GM13976 (cell line): ENCODE results near the gene KDM8.
A peak's percentile ranks its signal among the peaks of the same experiment; 100 is the strongest.
"Not testable (repeated sequence)": the region's sequence is repeated elsewhere in the genome, so short reads cannot be mapped to it uniquely, and the experiment has no call there.

Experiments
- DNase-seq: peaks from one replicate; pipeline ENCODE4 v3.0.0; 2012; ENCODE audit warnings: low spot score
- in situ Hi-C: fragments of 300-500 bp; cut with MboI; formaldehyde crosslinking; loops from one replicate; pipeline ENCODE4 v1.12.0; 2022; ENCODE audit warnings: low sequenced_read_pairs, mixed read lengths, inconsistent platforms; ENCODE audit not compliant: unreplicated experiment
- TF ChIP-seq, protein P1 (sequence below): IDR thresholded peaks from 2 replicates; pipeline ENCODE4 v1.5.1; 2012; ENCODE audit warnings: borderline replicate concordance, mild to moderate bottlenecking; ENCODE audit not compliant: insufficient read depth; ENCODE audit errors: extremely low read depth, missing control alignments, control extremely low read depth

The KDM8 gene

DNA sequence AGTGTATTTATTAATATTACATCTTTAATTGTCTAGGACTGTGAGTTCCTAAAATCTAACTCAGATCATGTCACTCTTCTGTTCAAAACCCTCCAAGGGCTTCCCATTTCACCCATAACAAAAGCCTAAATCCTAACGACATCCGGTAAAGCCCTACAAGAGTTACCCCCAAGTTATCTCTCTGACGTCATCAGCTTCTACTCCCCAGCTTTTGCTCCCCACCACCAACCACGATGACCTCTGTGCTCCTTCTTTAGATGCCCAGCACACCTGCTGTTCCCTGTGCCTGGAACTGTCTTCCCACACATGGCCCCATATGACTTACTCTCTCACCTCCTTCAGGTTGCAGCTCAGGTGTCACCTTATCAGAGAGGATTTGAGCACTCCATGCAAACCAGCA, 6.3 kb upstream of the KDM8 start:
- TF ChIP-seq, protein P1, sequence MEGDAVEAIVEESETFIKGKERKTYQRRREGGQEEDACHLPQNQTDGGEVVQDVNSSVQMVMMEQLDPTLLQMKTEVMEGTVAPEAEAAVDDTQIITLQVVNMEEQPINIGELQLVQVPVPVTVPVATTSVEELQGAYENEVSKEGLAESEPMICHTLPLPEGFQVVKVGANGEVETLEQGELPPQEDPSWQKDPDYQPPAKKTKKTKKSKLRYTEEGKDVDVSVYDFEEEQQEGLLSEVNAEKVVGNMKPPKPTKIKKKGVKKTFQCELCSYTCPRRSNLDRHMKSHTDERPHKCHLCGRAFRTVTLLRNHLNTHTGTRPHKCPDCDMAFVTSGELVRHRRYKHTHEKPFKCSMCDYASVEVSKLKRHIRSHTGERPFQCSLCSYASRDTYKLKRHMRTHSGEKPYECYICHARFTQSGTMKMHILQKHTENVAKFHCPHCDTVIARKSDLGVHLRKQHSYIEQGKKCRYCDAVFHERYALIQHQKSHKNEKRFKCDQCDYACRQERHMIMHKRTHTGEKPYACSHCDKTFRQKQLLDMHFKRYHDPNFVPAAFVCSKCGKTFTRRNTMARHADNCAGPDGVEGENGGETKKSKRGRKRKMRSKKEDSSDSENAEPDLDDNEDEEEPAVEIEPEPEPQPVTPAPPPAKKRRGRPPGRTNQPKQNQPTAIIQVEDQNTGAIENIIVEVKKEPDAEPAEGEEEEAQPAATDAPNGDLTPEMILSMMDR, result no peak
- DNase-seq, result no peak
- in situ Hi-C loops, result no loop called here

DNA sequence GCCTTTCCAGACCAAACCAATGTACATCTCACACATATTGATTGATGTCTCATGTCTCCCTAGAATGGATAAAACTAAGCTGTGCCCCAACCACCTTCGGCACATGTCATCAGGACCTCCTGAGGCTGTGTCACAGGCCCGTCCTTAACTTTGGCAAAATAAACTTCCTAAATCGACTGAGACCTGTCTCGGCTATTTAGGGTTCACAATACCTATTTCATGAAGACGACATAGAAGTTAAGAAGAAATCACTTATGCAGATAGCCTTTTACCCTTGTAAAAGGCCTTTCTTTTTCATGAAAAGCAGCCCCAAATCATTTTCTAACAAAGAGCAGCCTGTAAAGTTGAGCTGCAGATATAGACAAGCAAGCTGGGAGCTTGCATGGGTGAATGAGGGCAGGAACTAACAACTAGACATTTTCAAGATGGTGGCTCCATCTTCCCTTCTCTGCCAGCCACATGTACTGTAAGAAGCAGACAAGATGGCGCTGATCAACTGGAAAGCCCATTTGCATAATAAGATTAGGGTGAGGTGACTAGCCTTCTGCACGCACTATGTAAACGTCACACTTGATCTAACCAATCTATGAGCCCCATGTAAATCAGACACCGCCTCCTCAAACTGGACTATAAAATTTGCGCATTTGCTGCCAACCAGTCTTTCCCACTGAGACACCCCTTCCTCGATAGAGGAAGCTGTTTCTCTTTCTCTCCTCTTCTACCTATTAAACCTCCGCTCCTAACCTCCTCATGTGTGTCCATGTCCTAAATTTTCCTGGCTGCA, 4.7 kb upstream of the KDM8 start:
- TF ChIP-seq, protein P1, result no peak
- in situ Hi-C loops, result no loop called here
- DNase-seq, result no peak

DNA sequence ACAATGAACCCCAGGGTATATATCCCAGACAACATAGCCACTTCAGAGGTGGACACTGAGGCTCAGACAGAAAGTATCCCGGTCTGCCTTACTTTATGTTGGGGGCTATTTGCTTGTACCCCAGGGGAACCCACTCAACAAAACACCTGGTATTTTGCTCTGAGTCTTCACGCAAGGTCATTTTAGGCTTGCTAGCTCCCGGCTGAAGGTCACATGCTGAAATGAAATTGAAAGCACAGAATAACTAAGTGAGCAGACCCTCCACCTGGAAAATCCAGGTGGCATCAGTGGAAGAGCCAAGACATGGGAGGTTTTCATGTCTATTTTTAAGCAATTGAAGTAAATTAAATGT, 4.1 kb upstream of the KDM8 start:
- in situ Hi-C loops, result no loop called here
- TF ChIP-seq, protein P1, result no peak
- no peak for DNase-seq

DNA sequence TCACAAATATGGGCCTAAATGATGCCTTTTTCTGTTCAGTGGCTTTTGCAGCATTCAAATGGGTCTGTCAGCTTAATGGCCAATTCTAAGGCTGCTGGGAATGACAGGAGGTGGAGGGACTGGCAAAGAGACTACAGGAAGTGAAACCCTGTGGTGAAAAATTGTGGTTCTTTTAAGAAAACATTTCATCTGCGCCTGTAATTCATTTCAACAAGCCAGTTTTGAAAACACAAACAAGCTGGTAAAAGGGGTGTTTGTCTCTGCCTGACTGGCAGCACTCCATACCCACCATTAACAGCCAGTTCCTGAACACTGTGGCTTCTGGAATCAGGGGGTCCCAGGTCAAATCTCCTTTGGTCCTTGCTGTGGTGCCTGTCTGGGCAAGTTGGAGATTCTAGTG, 3.6 kb upstream of the KDM8 start:
- in situ Hi-C loops, result no loop called here
- no peak for DNase-seq
- TF ChIP-seq, protein P1, result no peak

DNA sequence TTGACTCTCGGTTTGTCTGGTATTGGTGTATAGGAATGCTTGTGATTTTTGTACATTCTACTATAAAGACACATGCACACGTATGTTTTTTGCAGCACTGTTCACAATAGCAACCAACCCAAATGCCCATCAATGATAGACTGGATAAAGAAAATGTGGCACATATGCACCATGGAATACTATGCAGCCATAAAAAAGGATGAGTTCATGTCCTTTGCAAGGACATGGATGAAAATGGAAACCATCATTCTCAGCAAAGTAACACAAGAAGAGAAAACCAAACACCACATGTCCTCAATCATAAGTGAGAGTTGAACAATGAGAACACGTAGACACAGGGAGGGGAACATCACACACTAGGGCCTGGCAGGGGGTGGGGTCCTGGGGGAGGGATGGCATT, 2.4 kb upstream of the KDM8 start:
- DNase-seq, in situ Hi-C loops: not testable (repeated sequence)

DNA sequence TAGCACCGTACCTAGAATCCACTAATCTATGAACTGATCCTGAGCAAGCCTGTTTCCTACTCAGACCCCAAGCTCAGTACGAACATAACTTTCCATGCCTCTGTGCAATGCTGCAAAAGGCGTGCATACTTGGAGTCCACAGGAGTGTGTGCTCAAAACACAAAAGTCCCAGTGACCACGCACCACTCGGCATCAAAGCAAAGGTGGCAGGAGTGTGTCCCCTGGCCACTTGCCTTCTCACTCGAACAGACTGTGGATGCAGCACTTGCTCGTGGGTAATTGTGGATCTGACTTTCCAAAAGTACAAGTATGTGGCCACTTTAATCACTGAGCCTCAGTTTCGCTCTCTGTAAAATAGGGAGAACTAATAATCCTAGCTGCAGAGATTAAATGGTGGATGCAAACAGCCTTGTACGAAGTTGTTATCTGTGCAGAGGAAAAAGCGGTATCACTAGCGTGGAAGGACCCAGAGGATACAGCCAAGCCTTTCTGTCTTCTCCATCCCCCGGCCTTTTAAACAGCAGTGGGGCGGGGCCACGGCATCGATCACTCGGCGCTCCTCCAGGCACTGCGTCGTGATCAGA, 311 bp upstream of the KDM8 start:
- in situ Hi-C loops, result no loop called here
- TF ChIP-seq, protein P1, result no peak
- peak; percentile 82 for DNase-seq

DNA sequence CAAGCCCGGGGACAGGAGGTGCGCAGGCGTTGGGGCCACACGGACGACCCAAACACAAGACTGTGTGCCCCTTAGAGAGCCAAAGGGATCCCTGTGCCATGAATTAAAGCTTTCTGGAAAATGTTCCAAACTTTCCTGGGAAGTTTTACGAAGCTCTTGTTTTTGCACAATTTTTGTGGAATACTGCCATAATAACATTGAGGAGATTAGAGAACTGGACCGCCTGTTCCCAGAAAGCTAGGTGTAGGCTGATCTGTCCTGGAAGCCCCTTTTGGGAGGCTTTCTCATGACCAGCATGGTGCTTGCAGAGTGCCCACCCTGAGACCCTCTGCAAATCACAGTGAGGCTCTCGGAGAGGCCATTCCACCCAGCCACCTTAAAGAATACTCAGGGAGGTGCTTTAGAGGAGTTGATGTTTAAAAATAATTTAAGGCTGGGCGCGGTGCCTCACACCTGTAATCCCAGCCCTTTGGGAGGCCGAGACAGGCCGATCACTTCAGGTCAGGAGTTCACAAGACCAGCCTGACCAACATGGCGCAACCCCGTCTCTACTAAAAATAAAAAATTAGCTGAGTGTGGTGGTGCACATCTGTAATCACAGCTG, 1.1 kb downstream of the KDM8 start:
- TF ChIP-seq, protein P1, result no peak
- DNase-seq, result no peak
- in situ Hi-C loops, result no loop called here
